Ovary (tissue), 3 donors: ENCODE measurements around the gene PODNL1.

ENCODE experiments used
- EP300 ChIP-seq: sonication (generic); formaldehyde crosslinking; IDR thresholded peaks from one replicate; pipeline ENCODE4 v1.6.1; 2017; ENCODE audit warnings: antibody characterized with exemption
- POLR2A ChIP-seq: fragments of 450-650 bp; IDR thresholded peaks from one replicate; pipeline ENCODE4 v1.6.1; 2017; ENCODE audit warnings: antibody characterized with exemption, mild to moderate bottlenecking, moderate library complexity
- TF ChIP-seq, protein P1 (sequence below), 3 donors: fragments of 450-650 bp in 2 of 3; fragments of 200-600 bp in 1 of 3; IDR thresholded peaks; one replicate each; pipeline versions ENCODE4 v1.5.1 to v1.8.0; 2016 to 2022; ENCODE audit warnings: antibody characterized with exemption in 3 of 3, mild to moderate bottlenecking in 1 of 3
- donor health status: DM: no; HTN: no; CAD: no.

DNA sequence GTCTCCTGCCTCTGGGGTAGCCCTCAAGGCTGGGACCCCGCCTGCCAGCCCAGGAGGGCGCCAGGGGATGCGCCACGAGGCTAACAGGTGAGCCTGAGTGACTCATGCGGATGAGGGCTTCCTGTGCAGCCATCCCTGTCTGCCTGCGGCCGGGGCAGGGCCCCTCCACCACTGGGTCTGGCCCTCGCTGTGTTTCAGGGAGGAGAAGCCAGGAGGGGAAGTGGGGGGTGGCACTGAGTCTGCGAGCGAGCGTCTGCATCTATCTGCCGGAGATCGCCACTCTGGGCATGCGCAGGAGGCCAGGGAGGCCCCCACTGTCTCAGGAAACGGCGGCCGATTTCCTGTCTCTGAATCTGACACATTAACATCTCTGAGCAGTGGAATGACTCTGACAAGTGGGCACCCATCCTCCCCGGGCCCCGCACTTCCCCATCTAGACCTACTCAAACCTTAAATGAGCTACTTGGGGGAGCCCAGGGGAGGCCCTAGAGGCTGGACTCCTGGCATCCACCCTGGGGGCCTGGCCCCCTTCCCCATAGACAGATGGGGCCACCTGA is 48.2 kb upstream of the PODNL1 start:
- no peak for TF ChIP-seq EP300
- TF ChIP-seq, protein P1, sequence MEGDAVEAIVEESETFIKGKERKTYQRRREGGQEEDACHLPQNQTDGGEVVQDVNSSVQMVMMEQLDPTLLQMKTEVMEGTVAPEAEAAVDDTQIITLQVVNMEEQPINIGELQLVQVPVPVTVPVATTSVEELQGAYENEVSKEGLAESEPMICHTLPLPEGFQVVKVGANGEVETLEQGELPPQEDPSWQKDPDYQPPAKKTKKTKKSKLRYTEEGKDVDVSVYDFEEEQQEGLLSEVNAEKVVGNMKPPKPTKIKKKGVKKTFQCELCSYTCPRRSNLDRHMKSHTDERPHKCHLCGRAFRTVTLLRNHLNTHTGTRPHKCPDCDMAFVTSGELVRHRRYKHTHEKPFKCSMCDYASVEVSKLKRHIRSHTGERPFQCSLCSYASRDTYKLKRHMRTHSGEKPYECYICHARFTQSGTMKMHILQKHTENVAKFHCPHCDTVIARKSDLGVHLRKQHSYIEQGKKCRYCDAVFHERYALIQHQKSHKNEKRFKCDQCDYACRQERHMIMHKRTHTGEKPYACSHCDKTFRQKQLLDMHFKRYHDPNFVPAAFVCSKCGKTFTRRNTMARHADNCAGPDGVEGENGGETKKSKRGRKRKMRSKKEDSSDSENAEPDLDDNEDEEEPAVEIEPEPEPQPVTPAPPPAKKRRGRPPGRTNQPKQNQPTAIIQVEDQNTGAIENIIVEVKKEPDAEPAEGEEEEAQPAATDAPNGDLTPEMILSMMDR (IDR thresholded peaks at IDR 0.05): no peak
- TF ChIP-seq POLR2A: no peak
